ENCODE results near the gene STK25. TPM values are rescaled to one million over a fixed set of nuclear protein-coding genes. Genes with fewer than 3 reads are reported as not detected.
"Not testable (repeated sequence)": the region's sequence is repeated elsewhere in the genome, so short reads cannot be mapped to it uniquely, and the experiment has no call there.

The STK25 gene
- total RNA-seq, 1 experiment from 2014 or later: 196 TPM

DNA sequence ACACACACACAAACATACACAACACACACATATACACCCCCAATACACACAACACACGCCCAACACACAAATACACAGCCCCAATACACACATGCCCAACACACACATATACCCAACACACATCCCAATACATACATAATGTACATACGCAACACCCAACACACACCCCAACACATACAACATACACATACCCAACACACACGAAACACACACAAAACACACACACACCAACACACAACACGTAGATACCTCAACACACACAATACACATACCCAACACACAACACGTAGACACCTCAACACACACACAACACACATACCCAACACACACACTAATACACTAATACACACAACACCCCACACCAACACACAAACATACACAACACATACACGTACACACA is 8.9 kb upstream of the STK25 start:
- in situ Hi-C loops (cut with HindIII; ENCODE audit: low pct_unique_long_range_greater_than_20kb, low sequenced_read_pairs): no loop called here
- DNase-seq (ENCODE audit: low read depth): no peak

GRCh38 chr2:241516520-241516965 is 8.2 kb upstream of the STK25 start:
- in situ Hi-C loops (cut with HindIII; ENCODE audit: low pct_unique_long_range_greater_than_20kb, low sequenced_read_pairs): no loop called here
- DNase-seq (ENCODE audit: low read depth): no peak

GRCh38 chr2:241514986-241515737 is 6.8 kb upstream of the STK25 start:
- in situ Hi-C loops (cut with HindIII; ENCODE audit: low pct_unique_long_range_greater_than_20kb, low sequenced_read_pairs): no loop called here

DNA sequence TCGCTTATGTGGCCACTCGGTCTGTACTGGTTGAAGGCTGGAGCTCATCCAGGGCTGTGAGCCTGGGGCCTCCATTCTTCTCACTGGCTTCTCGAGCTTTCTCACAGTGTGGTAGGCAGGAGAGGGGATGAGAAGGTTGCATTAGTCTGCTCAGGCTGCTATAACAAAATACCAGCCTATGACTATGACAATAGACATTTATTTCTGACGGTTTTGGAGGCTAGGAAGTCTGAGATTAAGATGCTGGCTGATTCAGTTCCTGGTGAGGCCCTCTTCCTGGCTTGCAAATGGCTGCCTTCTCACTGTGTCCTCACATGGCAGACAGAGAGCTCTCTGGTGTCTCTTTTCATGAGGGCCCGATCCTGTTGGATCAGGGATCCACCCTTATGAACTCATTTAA is 6.2 kb upstream of the STK25 start:
- DNase-seq (ENCODE audit: low read depth): no peak

More at GRCh38 chr2:241514986-241515737, 6.8 kb upstream of the STK25 start:
- no peak for DNase-seq (ENCODE audit: low read depth)

DNA sequence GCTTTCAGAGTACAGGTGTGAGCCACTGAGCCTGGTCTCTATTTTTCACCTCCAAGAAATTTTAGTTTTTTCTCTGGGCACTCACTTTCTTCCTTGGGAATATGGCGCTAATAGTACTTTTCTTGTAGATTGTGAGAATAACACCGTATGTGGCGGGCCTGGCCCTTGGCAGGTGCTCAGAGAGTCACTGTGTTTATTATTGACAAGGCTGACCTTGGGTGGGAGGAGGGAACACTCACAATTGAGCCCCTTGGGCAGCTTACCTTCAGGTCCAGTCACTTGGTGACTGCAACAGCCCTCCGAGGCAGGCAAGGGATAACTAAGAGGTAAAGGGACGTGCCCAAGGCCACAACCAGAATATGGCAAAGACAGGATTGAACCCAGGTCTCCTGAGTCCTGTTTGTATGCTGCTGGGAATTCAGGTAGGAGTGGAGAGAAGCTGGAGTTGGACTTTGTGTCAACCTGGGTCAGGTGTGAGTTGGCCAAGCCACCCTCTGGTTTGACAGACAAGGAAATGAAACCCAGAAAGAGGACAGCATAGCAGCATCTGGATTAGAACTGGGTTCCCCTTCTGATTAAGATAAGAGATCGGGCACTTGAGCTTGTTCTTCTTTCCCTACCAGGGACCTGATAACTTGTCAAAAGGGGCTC is 2.8 kb upstream of the STK25 start:
- no peak for DNase-seq (ENCODE audit: low read depth)
- in situ Hi-C loops (cut with HindIII; ENCODE audit: low pct_unique_long_range_greater_than_20kb, low sequenced_read_pairs): no loop called here

More for the DNA sequence above, 6.2 kb upstream of the STK25 start:
- in situ Hi-C loops (cut with HindIII; ENCODE audit: low pct_unique_long_range_greater_than_20kb, low sequenced_read_pairs): no loop called here

GRCh38 chr2:241509155-241509784 is 886 bp upstream of the STK25 start:
- DNase-seq (ENCODE audit: low read depth): no peak
- in situ Hi-C loops (cut with HindIII; ENCODE audit: low pct_unique_long_range_greater_than_20kb, low sequenced_read_pairs): no loop called here

GRCh38 chr2:241507430-241508239 is 749 bp downstream of the STK25 start:
- peak; percentile 38 for DNase-seq (ENCODE audit: low read depth)
- in situ Hi-C loops (cut with HindIII; ENCODE audit: low pct_unique_long_range_greater_than_20kb, low sequenced_read_pairs): no loop called here

GRCh38 chr2:241506793-241507429 is 1.5 kb downstream of the STK25 start:
- no peak for DNase-seq (ENCODE audit: low read depth)
- in situ Hi-C loops (cut with HindIII; ENCODE audit: low pct_unique_long_range_greater_than_20kb, low sequenced_read_pairs): no loop called here

- in situ Hi-C loops (cut with HindIII; ENCODE audit: low pct_unique_long_range_greater_than_20kb, low sequenced_read_pairs); DNase-seq (ENCODE audit: low read depth): not testable (repeated sequence)
Observed at GRCh38 chr2:241506317-241506716, 2.1 kb downstream of the STK25 start.

DNA sequence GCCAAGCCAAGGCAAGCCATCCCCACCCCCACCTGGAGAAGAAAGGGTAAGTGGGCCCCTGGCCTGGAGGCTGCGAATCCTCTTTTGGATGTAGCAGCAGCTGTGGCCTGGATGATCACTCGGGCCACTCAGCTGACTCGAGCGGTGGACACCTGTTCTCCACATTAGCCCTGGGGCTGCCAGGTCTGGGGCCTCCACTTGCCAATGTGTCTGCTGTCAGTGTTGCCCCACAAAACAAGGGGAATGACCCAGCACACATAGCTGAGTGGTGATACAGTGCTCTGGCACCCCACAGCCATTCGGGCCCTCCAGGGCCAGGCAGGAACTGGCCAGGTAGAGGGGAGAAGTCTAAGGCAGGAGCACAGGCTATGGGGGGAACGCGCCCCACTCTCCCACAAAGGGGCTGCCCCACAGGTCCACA is 2.6 kb downstream of the STK25 start:
- no peak for DNase-seq (ENCODE audit: low read depth)
- in situ Hi-C loops (cut with HindIII; ENCODE audit: low pct_unique_long_range_greater_than_20kb, low sequenced_read_pairs): no loop called here

DNA sequence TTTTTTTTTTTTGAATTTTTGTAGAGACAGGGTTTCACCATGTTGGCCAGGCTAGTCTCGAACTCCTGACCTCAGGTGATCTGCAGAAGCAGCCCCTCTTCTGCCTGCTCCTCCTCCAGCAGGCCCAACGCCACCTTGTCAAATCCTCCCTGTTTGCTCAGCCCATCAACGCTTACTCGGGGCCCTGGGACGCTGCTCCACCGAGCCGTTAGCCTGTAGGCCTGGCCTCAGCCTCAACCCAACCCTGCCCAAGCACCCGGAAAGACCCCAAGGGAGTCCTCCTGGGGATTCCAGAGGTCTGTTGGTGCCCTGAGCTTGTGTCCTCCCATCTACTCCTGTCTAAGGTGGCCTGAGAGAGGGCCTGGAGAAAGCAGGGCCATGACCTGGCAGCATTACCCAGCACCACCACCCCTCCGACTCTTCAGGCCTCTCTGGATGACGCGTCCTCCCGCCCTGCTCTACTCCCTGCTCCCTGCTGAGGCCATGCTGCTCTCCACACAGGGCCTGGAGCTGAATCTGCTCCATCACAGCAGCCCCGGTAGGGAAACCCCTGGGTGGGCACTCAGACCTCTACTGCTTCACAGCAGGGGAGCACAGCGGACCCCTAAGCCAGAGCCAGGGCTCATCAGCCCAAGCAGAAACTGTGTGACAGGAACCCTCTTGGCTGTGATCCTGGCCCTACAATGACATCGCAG is 3.2 kb downstream of the STK25 start:
- no peak for DNase-seq (ENCODE audit: low read depth)
- in situ Hi-C loops (cut with HindIII; ENCODE audit: low pct_unique_long_range_greater_than_20kb, low sequenced_read_pairs): no loop called here

GRCh38 chr2:241503776-241504392 is 4.5 kb downstream of the STK25 start:
- in situ Hi-C loops (cut with HindIII; ENCODE audit: low pct_unique_long_range_greater_than_20kb, low sequenced_read_pairs): no loop called here
- no peak for DNase-seq (ENCODE audit: low read depth)

- in situ Hi-C loops (cut with HindIII; ENCODE audit: low pct_unique_long_range_greater_than_20kb, low sequenced_read_pairs): no loop called here
- no peak for DNase-seq (ENCODE audit: low read depth)
Observed at GRCh38 chr2:241502281-241502680, 6.1 kb downstream of the STK25 start.

- no peak for DNase-seq (ENCODE audit: low read depth)
- in situ Hi-C loops (cut with HindIII; ENCODE audit: low pct_unique_long_range_greater_than_20kb, low sequenced_read_pairs): no loop called here
Observed at GRCh38 chr2:241501551-241501950, 6.8 kb downstream of the STK25 start.

GRCh38 chr2:241501099-241501541 is 7.3 kb downstream of the STK25 start:
- in situ Hi-C loops (cut with HindIII; ENCODE audit: low pct_unique_long_range_greater_than_20kb, low sequenced_read_pairs): no loop called here
- no peak for DNase-seq (ENCODE audit: low read depth)

DNA sequence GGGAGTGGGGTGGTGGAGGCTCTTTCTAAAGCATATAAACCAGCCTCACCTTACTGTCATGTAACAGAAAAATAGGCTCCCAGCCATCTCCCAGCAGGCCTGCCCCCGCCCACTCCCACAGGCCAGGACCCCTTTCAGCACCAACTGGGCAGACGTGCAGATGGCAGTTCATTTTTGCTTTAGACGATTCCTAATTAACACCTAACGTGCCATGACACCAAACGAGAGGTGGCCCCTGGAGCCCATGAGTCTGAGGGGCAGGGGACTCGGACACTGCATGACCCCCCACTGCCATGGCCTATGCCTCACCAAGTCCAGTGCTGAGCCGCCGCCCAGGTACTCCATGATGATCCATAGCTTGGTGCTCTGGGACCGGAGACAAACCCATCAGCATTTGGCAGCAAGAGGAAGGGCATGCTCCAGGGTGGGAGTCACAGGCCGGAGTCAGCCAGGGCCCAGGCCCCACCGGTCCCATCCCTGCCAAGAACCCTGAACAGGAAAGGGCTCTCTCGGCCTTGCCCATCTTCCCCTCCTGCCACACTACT is 7.9 kb downstream of the STK25 start:
- in situ Hi-C loops (cut with HindIII; ENCODE audit: low pct_unique_long_range_greater_than_20kb, low sequenced_read_pairs): no loop called here
- no peak for DNase-seq (ENCODE audit: low read depth)

DNA sequence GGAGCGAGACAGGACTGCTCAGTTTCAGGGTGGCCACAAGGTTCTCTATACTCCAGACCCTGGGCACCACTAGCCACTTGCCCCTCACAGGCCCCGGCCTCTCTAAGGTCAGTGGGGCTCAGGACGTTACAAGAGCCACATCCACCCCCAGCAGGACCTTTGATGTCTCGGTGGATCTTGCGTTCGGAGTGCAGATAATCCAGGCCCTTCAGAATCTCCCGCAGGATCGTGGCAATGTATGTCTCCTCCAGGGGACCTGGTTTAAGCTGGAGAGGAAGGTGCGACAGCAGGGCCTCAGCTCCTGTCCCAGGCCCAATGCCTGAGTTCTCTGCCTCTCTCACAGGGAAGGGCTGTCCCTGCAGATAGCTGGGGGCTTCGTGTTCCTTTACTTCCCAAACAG is 8.4 kb downstream of the STK25 start:
- no peak for DNase-seq (ENCODE audit: low read depth)
- in situ Hi-C loops (cut with HindIII; ENCODE audit: low pct_unique_long_range_greater_than_20kb, low sequenced_read_pairs): no loop called here

Data from Caki2 (cell line).